Upper lobe of right lung (tissue), 1 donor: Measurements from ENCODE around the gene SAT2. TPM values are rescaled to one million over a fixed set of nuclear protein-coding genes. Genes with fewer than 3 reads are reported as not detected.
"Not testable (repeated sequence)": the region's sequence is repeated elsewhere in the genome, so short reads cannot be mapped to it uniquely, and the experiment has no call there.

Experiments used
- ATAC-seq: fragments of 200-7000 bp; cut with Tn5 transposase; one replicate; pipeline ENCODE4 v1.9.1; 2020; ENCODE audit warnings: mild to moderate bottlenecking, moderate library complexity
- DNase-seq: peaks from one replicate; pipeline ENCODE4 v3.0.0-alpha.2; 2020
- H3K27ac ChIP-seq: fragments of 200-600 bp; one replicate; pipeline ENCODE4 v1.8.0; 2022
- H3K27me3 ChIP-seq: fragments of 200-600 bp; one replicate; pipeline ENCODE4 v1.8.0; 2022; ENCODE audit warnings: mild to moderate bottlenecking
- H3K36me3 ChIP-seq: fragments of 200-600 bp; one replicate; pipeline ENCODE4 v1.8.0; 2022
- H3K4me1 ChIP-seq: fragments of 200-600 bp; one replicate; pipeline ENCODE4 v1.8.0; 2022
- H3K4me3 ChIP-seq: fragments of 200-600 bp; one replicate; pipeline ENCODE4 v1.8.0; 2022; ENCODE audit warnings: mild to moderate bottlenecking
- H3K9me3 ChIP-seq: fragments of 200-600 bp; one replicate; pipeline ENCODE4 v1.8.0; 2022
- CTCF ChIP-seq: fragments of 200-600 bp; IDR thresholded peaks from one replicate; pipeline ENCODE4 v1.8.0; 2022; ENCODE audit warnings: antibody characterized with exemption
- intact Hi-C: fragments of 100-400 bp; cut with DNase I; formaldehyde crosslinking; loops from one replicate; pipeline ENCODE4 v1.11.0; 2022
- total RNA-seq: library from RNA; stranded (reverse); fragmentation: NEBNext Ultra II Directional; extraction: Animal tissue kit (Norgen Biotek cat#: 25700); gene quantifications from one replicate; pipeline ENCODE4 v1.2.1, GENCODE V29; 2021
- donor health status: DM: no; HTN: yes; CAD: no; lungs with severe emphysema.

Gene SAT2
- total RNA-seq, 1 donor from 2014 or later = 81.7 TPM

GRCh38 chr17:7632492-7632894 lies 4.9 kb upstream of the SAT2 start:
- H3K27me3 ChIP-seq = no peaks in the 10 kb centered on the region
- intact Hi-C loops = no loop called here

GRCh38 chr17:7631398-7632380 lies 4.1 kb upstream of the SAT2 start:
- ATAC-seq (no peak), DNase-seq (no peak)
- H3K9me3 ChIP-seq = no peaks in the 10 kb centered on the region
- no peaks in the 10 kb centered on the region for H3K36me3 ChIP-seq
- intact Hi-C loops = no loop called here
- H3K4me3 ChIP-seq = no peak overlapping the region
- H3K27ac ChIP-seq = no peak overlapping the region
- peaks cover 3% of the 10 kb centered on the region for H3K4me1 ChIP-seq
- TF ChIP-seq CTCF = no peak
- H3K27me3 ChIP-seq = no peaks in the 10 kb centered on the region

More at GRCh38 chr17:7632492-7632894, 4.9 kb upstream of the SAT2 start:
- H3K4me3 ChIP-seq = no peak overlapping the region
- ATAC-seq (peak; percentile 66), DNase-seq (no peak)
- H3K36me3 ChIP-seq = no peaks in the 10 kb centered on the region
- no peaks in the 10 kb centered on the region for H3K9me3 ChIP-seq
- H3K27ac ChIP-seq = no peak overlapping the region
- H3K4me1 ChIP-seq = no peaks in the 10 kb centered on the region
- peak; percentile 49 for TF ChIP-seq CTCF

- H3K4me1 ChIP-seq = peaks cover 7% of the 10 kb centered on the region
- H3K4me3 ChIP-seq = no peak within 1 kb of the TSS
- H3K36me3 ChIP-seq = peaks cover 8% of the 10 kb centered on the region
- no peaks in the 10 kb centered on the region for H3K9me3 ChIP-seq
- ATAC-seq (no peak), DNase-seq (no peak)
- no peak within 1 kb of the TSS for H3K27ac ChIP-seq
- no peak for TF ChIP-seq CTCF
- intact Hi-C loops = no loop called here
- no peaks in the 10 kb centered on the region for H3K27me3 ChIP-seq
These were observed 2.4 kb upstream of the SAT2 start, which contains the start of gene SHBG for GRCh38 chr17:7629939-7630571. Gene SHBG (plus strand): TSS chr17:7630135. CDS start chr17:7630173, 38 bp downstream.

- Histone ChIP-seq H3K4me3 (peak overlapping the region; percentile 86), H3K27me3 (no peaks in the 10 kb centered on the region), H3K27ac (peak overlapping the region; percentile 89), H3K36me3 (peaks cover 8% of the 10 kb centered on the region), H3K9me3 (no peaks in the 10 kb centered on the region), H3K4me1 (peaks cover 7% of the 10 kb centered on the region)
- intact Hi-C loops = no loop called here
- DNase-seq (no peak), ATAC-seq (no peak)
- no peak for TF ChIP-seq CTCF
These were observed 718 bp downstream of the SAT2 start for GRCh38 chr17:7626956-7627249.

- Histone ChIP-seq H3K4me1 (peaks cover 7% of the 10 kb centered on the region), H3K27me3 (no peaks in the 10 kb centered on the region), H3K9me3 (no peaks in the 10 kb centered on the region), H3K36me3 (peaks cover 8% of the 10 kb centered on the region), H3K27ac (no peak overlapping the region), H3K4me3 (no peak overlapping the region)
- intact Hi-C loops = no loop called here
- ATAC-seq (peak; percentile 46), DNase-seq (no peak)
- no peak for TF ChIP-seq CTCF
These were observed 1.3 kb downstream of the SAT2 start for GRCh38 chr17:7626307-7626706.

- H3K9me3 ChIP-seq, H3K4me1 ChIP-seq, intact Hi-C loops, H3K27ac ChIP-seq, DNase-seq, ATAC-seq, H3K36me3 ChIP-seq, H3K27me3 ChIP-seq, H3K4me3 ChIP-seq: not testable (repeated sequence)
These were observed 1.9 kb downstream of the SAT2 start for GRCh38 chr17:7625749-7626148.
